Right renal pelvis (tissue), 4 donors: Measurements from ENCODE around the gene CCND1. TPM values are rescaled to one million over a fixed set of nuclear protein-coding genes. Genes with fewer than 3 reads are reported as not detected.

ENCODE experiments used
- DNase-seq, 4 donors: peaks; one replicate each; pipeline ENCODE4 v3.0.0-alpha.2; 2013; ENCODE audit warnings: low read depth in 4 of 4, low spot score in 3 of 4, missing footprints in 1 of 4
- polyA plus RNA-seq, 4 donors: library from polyadenylated mRNA; unstranded; fragments of 120-200 nt; gene quantifications; one replicate each; pipeline ENCODE4 v1.2.1, GENCODE V29; 2013; ENCODE audit not compliant: insufficient read length in 4 of 4

CCND1 gene
- polyA plus RNA-seq, 4 donors: 133 to 171 (median 157) TPM

- no peak for DNase-seq
These were observed 23.3 kb downstream of the CCND1 start for GRCh38 chr11:69664103-69664775.

- no peak for DNase-seq
These were observed 23.9 kb downstream of the CCND1 start for GRCh38 chr11:69664901-69665300.

GRCh38 chr11:69665669-69666068 lies 24.7 kb downstream of the CCND1 start:
- DNase-seq: no peak

GRCh38 chr11:69666261-69666660 lies 25.3 kb downstream of the CCND1 start:
- no peak for DNase-seq

GRCh38 chr11:69666752-69667536 lies 26.0 kb downstream of the CCND1 start:
- DNase-seq: no peak

GRCh38 chr11:69667619-69668604 lies 27.0 kb downstream of the CCND1 start:
- no peak for DNase-seq

GRCh38 chr11:69669486-69669885 lies 28.5 kb downstream of the CCND1 start:
- no peak for DNase-seq

- DNase-seq: peak; percentile 68 to 79 (median 76)
These were observed 29.3 kb downstream of the CCND1 start for GRCh38 chr11:69670158-69670845.

- DNase-seq: no peak
These were observed 30.9 kb downstream of the CCND1 start for GRCh38 chr11:69671734-69672465.

GRCh38 chr11:69674267-69674885 lies 33.4 kb downstream of the CCND1 start:
- no peak for DNase-seq

- DNase-seq: peak; percentile 87 to 97 (median 90)
These were observed 34.1 kb downstream of the CCND1 start, which contains the start of gene LTO1 for GRCh38 chr11:69674886-69675714. LTO1 (minus strand) TSS chr11:69675353; CDS start chr11:69675239, 114 bp downstream.

- no peak for DNase-seq
These were observed 36.8 kb downstream of the CCND1 start for GRCh38 chr11:69677749-69678148.

- no peak for DNase-seq
These were observed 39.7 kb downstream of the CCND1 start for GRCh38 chr11:69680688-69681087.

- no peak for DNase-seq
These were observed 41.3 kb downstream of the CCND1 start for GRCh38 chr11:69682221-69682620.

- DNase-seq: no peak
These were observed 41.8 kb downstream of the CCND1 start for GRCh38 chr11:69682681-69683326.

- DNase-seq: no peak
These were observed 42.9 kb downstream of the CCND1 start for GRCh38 chr11:69683764-69684333.

GRCh38 chr11:69684651-69685050 lies 43.7 kb downstream of the CCND1 start:
- DNase-seq: no peak
